HepG2 (cell line): ENCODE measurements around the gene OARD1. TPM values are rescaled to one million over a fixed set of nuclear protein-coding genes. Genes with fewer than 3 reads are reported as not detected.

Experiments used
- ADNP ChIP-seq: sonication (generic); formaldehyde crosslinking; IDR thresholded peaks from 2 replicates; pipeline ENCODE4 v1.4.0; 2020; ENCODE audit warnings: missing genetic modification reagents
- ATAD3A ChIP-seq: sonication (generic); formaldehyde crosslinking; IDR thresholded peaks from 2 replicates; pipeline ENCODE4 v1.4.0; 2020; ENCODE audit warnings: missing genetic modification reagents
- BRD4 ChIP-seq: sonication (generic); formaldehyde crosslinking; IDR thresholded peaks from 2 replicates; pipeline ENCODE4 v1.4.0; 2020; ENCODE audit warnings: missing genetic modification reagents
- CREM ChIP-seq, 2 experiments: sonication (generic) in 1 of 2; formaldehyde crosslinking in 1 of 2; IDR thresholded peaks; 2 replicates each; pipeline versions ENCODE4 v1.4.0 to v1.6.1; 2016 to 2020; ENCODE audit warnings: antibody characterized with exemption in 1 of 2, mild to moderate bottlenecking in 1 of 2, missing genetic modification reagents in 1 of 2
- EED ChIP-seq: sonication (generic); formaldehyde crosslinking; IDR thresholded peaks from 2 replicates; pipeline ENCODE4 v1.5.0; 2020; ENCODE audit warnings: mild to moderate bottlenecking, missing genetic modification reagents
- FOXA3 ChIP-seq: IDR thresholded peaks from 2 replicates; pipeline ENCODE4 v1.6.1; 2016; ENCODE audit warnings: missing genetic modification reagents, missing compliant biosample characterization
- FOXM1 ChIP-seq: sonication (generic); formaldehyde crosslinking; IDR thresholded peaks from 2 replicates; pipeline ENCODE4 v1.5.0; 2020; ENCODE audit warnings: missing genetic modification reagents
- KLF13 ChIP-seq: sonication (generic); formaldehyde crosslinking; IDR thresholded peaks from 2 replicates; pipeline ENCODE4 v1.4.0; 2020; ENCODE audit warnings: mild to moderate bottlenecking, missing genetic modification reagents
- MAFF ChIP-seq: IDR thresholded peaks from 2 replicates; pipeline ENCODE4 v1.6.1; 2011; ENCODE audit warnings: low read depth, low read length, improper control_type of control experiment
- RARG ChIP-seq: sonication (generic); formaldehyde crosslinking; IDR thresholded peaks from 2 replicates; pipeline ENCODE4 v1.4.0; 2020; ENCODE audit warnings: low read depth, mild to moderate bottlenecking, missing genetic modification reagents
- RBM39 ChIP-seq: fragments of 200-400 bp; formaldehyde crosslinking; IDR thresholded peaks from one replicate; pipeline ENCODE4 v1.6.1; 2018; ENCODE audit warnings: antibody characterized with exemption, mild to moderate bottlenecking, low read depth, low read length; ENCODE audit not compliant: poor library complexity, severe bottlenecking
- REPIN1 ChIP-seq: sonication (generic); formaldehyde crosslinking; IDR thresholded peaks from 2 replicates; pipeline ENCODE4 v1.8.0; 2022; ENCODE audit warnings: missing genetic modification reagents, low read depth, mild to moderate bottlenecking, borderline replicate concordance
- SKI ChIP-seq: fragments of 450-650 bp; IDR thresholded peaks from one replicate; pipeline ENCODE4 v1.6.1; 2018; ENCODE audit warnings: mild to moderate bottlenecking; ENCODE audit not compliant: partially characterized antibody
- ZNF138 ChIP-seq: sonication (generic); formaldehyde crosslinking; IDR thresholded peaks from 2 replicates; pipeline ENCODE4 v1.5.0; 2020; ENCODE audit warnings: mild to moderate bottlenecking, low read depth, missing genetic modification reagents
- ZNF331 ChIP-seq: sonication (generic); formaldehyde crosslinking; IDR thresholded peaks from 2 replicates; pipeline ENCODE4 v1.4.0; 2020; ENCODE audit warnings: missing genetic modification reagents
- ZNF7 ChIP-seq: IDR thresholded peaks from 2 replicates; pipeline ENCODE4 v1.6.1; 2016; ENCODE audit warnings: missing biosample characterization, missing genetic modification reagents
- ZNF737 ChIP-seq: sonication (generic); formaldehyde crosslinking; IDR thresholded peaks from 2 replicates; pipeline ENCODE4 v1.5.0; 2020; ENCODE audit warnings: missing genetic modification reagents, mild to moderate bottlenecking, borderline replicate concordance
- ZNF773 ChIP-seq: sonication (generic); formaldehyde crosslinking; IDR thresholded peaks from 2 replicates; pipeline ENCODE4 v1.4.0; 2020; ENCODE audit warnings: missing genetic modification reagents, borderline replicate concordance
- ZNF788 ChIP-seq: sonication (generic); formaldehyde crosslinking; IDR thresholded peaks from 2 replicates; pipeline ENCODE4 v1.5.0; 2020; ENCODE audit warnings: mild to moderate bottlenecking, missing genetic modification reagents, borderline replicate concordance
- polyA plus RNA-seq, 8 experiments: library from polyadenylated mRNA; depleted of rRNA in 3 of 8; stranded (reverse) in 7 of 8; unstranded in 1 of 8; fragments of >200 nt; fragmentation: Illumina TruSeq in 4 of 8; extraction: Trizol in 4 of 8; gene quantifications; 2 replicates each; pipeline versions ENCODE4 v1.2.1 to v1.2.3, GENCODE V29; 2011 to 2016; ENCODE audit warnings: low read depth in 4 of 8, missing spikeins in 1 of 8, mixed read lengths in 1 of 8; ENCODE audit not compliant: insufficient read depth in 1 of 8
- total RNA-seq, 5 experiments: library from RNA; depleted of rRNA; stranded (reverse); fragments of >200 nt; fragmentation: Illumina TruSeq; extraction: Trizol; gene quantifications; 2 replicates each; pipeline ENCODE4 v1.2.3, GENCODE V29; 2016; ENCODE audit warnings: low read depth in 1 of 5
- TF ChIP-seq, protein P1 (sequence below): sonication (generic); formaldehyde crosslinking; IDR thresholded peaks from 2 replicates; pipeline ENCODE4 v1.4.0; 2020; ENCODE audit warnings: mild to moderate bottlenecking, missing genetic modification reagents
- TF ChIP-seq, protein P2 (sequence below): IDR thresholded peaks from 2 replicates; pipeline ENCODE4 v1.6.1; 2016; ENCODE audit warnings: control low read depth
- TF ChIP-seq, protein P3 (sequence below): sonication (generic); formaldehyde crosslinking; IDR thresholded peaks from 2 replicates; pipeline ENCODE4 v1.5.0; 2020; ENCODE audit warnings: mild to moderate bottlenecking, missing genetic modification reagents, borderline replicate concordance
- TF ChIP-seq, protein P4 (sequence below): sonication (generic); formaldehyde crosslinking; IDR thresholded peaks from 2 replicates; pipeline ENCODE4 v1.9.0; 2021; ENCODE audit warnings: missing genetic modification reagents, borderline replicate concordance

OARD1 gene
- total and polyA plus RNA-seq, 2 of the 13 experiments (the other 11 are each of a cell fraction or from before 2014, with no cell fraction given), result 18.4 to 49.0 TPM

GRCh38 chr6:41055149-41055548 is 17.0 kb downstream of the OARD1 start (continued):
- TF ChIP-seq, protein P1, sequence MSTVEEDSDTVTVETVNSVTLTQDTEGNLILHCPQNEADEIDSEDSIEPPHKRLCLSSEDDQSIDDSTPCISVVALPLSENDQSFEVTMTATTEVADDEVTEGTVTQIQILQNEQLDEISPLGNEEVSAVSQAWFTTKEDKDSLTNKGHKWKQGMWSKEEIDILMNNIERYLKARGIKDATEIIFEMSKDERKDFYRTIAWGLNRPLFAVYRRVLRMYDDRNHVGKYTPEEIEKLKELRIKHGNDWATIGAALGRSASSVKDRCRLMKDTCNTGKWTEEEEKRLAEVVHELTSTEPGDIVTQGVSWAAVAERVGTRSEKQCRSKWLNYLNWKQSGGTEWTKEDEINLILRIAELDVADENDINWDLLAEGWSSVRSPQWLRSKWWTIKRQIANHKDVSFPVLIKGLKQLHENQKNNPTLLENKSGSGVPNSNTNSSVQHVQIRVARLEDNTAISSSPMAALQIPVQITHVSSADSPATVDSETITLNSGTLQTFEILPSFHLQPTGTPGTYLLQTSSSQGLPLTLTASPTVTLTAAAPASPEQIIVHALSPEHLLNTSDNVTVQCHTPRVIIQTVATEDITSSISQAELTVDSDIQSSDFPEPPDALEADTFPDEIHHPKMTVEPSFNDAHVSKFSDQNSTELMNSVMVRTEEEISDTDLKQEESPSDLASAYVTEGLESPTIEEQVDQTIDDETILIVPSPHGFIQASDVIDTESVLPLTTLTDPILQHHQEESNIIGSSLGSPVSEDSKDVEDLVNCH (CRISPR knock-in tag), result no peak
- TF ChIP-seq FOXM1 (CRISPR knock-in tag), result no peak
- TF ChIP-seq MAFF, result no peak
- TF ChIP-seq ZNF138 (CRISPR knock-in tag), result no peak
- no peak for TF ChIP-seq RARG (CRISPR knock-in tag)
- no peak for TF ChIP-seq EED (CRISPR knock-in tag)
- TF ChIP-seq ZNF331 (CRISPR knock-in tag), result peak; percentile 27; the same call in 1 of the 2 replicates
- no peak for TF ChIP-seq ZNF7 (CRISPR knock-in tag)
- TF ChIP-seq, protein P2, sequence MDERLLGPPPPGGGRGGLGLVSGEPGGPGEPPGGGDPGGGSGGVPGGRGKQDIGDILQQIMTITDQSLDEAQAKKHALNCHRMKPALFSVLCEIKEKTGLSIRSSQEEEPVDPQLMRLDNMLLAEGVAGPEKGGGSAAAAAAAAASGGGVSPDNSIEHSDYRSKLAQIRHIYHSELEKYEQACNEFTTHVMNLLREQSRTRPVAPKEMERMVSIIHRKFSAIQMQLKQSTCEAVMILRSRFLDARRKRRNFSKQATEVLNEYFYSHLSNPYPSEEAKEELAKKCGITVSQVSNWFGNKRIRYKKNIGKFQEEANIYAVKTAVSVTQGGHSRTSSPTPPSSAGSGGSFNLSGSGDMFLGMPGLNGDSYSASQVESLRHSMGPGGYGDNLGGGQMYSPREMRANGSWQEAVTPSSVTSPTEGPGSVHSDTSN (CRISPR knock-in tag), result no peak
- TF ChIP-seq, protein P3, sequence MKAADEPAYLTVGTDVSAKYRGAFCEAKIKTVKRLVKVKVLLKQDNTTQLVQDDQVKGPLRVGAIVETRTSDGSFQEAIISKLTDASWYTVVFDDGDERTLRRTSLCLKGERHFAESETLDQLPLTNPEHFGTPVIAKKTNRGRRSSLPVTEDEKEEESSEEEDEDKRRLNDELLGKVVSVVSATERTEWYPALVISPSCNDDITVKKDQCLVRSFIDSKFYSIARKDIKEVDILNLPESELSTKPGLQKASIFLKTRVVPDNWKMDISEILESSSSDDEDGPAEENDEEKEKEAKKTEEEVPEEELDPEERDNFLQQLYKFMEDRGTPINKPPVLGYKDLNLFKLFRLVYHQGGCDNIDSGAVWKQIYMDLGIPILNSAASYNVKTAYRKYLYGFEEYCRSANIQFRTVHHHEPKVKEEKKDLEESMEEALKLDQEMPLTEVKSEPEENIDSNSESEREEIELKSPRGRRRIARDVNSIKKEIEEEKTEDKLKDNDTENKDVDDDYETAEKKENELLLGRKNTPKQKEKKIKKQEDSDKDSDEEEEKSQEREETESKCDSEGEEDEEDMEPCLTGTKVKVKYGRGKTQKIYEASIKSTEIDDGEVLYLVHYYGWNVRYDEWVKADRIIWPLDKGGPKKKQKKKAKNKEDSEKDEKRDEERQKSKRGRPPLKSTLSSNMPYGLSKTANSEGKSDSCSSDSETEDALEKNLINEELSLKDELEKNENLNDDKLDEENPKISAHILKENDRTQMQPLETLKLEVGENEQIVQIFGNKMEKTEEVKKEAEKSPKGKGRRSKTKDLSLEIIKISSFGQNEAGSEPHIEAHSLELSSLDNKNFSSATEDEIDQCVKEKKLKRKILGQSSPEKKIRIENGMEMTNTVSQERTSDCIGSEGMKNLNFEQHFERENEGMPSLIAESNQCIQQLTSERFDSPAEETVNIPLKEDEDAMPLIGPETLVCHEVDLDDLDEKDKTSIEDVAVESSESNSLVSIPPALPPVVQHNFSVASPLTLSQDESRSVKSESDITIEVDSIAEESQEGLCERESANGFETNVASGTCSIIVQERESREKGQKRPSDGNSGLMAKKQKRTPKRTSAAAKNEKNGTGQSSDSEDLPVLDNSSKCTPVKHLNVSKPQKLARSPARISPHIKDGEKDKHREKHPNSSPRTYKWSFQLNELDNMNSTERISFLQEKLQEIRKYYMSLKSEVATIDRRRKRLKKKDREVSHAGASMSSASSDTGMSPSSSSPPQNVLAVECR, result no peak; the same call in 1 of the 2 replicates
- no peak for TF ChIP-seq ZNF773 (CRISPR knock-in tag)
- TF ChIP-seq RBM39, result no peak
- TF ChIP-seq, protein P4, sequence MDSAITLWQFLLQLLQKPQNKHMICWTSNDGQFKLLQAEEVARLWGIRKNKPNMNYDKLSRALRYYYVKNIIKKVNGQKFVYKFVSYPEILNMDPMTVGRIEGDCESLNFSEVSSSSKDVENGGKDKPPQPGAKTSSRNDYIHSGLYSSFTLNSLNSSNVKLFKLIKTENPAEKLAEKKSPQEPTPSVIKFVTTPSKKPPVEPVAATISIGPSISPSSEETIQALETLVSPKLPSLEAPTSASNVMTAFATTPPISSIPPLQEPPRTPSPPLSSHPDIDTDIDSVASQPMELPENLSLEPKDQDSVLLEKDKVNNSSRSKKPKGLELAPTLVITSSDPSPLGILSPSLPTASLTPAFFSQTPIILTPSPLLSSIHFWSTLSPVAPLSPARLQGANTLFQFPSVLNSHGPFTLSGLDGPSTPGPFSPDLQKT, result no peak
- TF ChIP-seq REPIN1, result no peak
- no peak for TF ChIP-seq BRD4 (CRISPR knock-in tag)
- TF ChIP-seq FOXA3 (CRISPR knock-in tag), result peak; percentile 81
- TF ChIP-seq ATAD3A (CRISPR knock-in tag), result no peak
- no peak for TF ChIP-seq KLF13 (CRISPR knock-in tag)
- no peak for TF ChIP-seq ZNF737 (CRISPR knock-in tag)
- peak; percentile 51; the same call in 1 of the 2 replicates for TF ChIP-seq ZNF788 (CRISPR knock-in tag)
- no peak for TF ChIP-seq ADNP
- TF ChIP-seq CREM (IDR thresholded peaks at IDR 0.05), result no peak
- no peak for TF ChIP-seq CREM (CRISPR knock-in tag; IDR thresholded peaks at IDR 0.05)
- TF ChIP-seq SKI, result no peak
